Activated CD4-positive, CD25-positive, alpha-beta regulatory T cell treated with anti-CD3 and anti-CD28 coated beads, Interleukin-2, amount 50 U/mL, for 24 hours (primary cell): Measurements from ENCODE around the gene CADPS.

ENCODE experiments used
- ATAC-seq, 2 donors: fragments of 150-1000 bp; cut with Tn5 transposase; one replicate each; pipeline ENCODE4 v1.10.0; 2021; ENCODE audit warnings: mild to moderate bottlenecking in 1 of 2, moderate library complexity in 1 of 2

CADPS gene

GRCh38 chr3:62482961-62483360 is 392.3 kb downstream of the CADPS start:
- ATAC-seq, result no peak

DNA sequence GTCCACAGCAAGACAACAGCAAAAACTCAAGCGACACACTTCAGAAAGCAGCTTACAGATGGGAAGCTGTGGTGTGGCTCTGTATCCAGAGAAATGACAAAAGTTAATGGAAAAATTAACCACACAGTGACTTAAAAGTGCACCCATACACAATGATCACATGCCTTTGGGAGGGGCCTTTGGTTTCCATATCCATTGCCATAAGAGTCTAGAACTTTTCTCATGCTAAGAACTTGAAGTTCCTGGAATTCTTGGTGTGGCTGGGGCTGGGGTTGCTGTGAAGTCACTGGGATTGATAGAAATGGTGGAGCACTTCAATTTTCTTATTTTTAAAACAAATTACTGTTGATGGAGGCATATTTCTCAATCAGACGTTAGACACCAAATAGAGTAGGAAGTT is 393.3 kb downstream of the CADPS start:
- ATAC-seq, result no peak

- no peak for ATAC-seq
Observed at GRCh38 chr3:62480056-62480455, 395.2 kb downstream of the CADPS start.

DNA sequence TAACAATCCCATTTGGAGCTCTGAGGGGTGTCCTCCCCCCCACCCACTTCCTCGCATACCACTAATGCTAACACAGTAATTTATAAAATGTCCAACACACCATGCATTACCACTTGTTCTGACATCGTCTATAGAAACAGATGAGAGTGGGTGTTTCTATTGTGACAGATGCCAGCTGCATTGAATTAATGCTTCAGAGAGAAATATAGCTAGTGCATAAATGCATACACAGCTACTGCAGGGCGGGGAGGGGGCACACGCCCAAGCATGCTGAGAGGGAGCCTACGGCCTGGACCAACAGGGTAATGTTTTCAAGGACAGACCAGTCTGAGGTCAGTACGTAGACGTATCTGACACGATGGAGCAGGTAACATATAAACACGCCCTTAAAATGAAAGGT is 395.9 kb downstream of the CADPS start:
- no peak for ATAC-seq

- no peak for ATAC-seq
Observed at GRCh38 chr3:62475306-62475705, 399.9 kb downstream of the CADPS start.

DNA sequence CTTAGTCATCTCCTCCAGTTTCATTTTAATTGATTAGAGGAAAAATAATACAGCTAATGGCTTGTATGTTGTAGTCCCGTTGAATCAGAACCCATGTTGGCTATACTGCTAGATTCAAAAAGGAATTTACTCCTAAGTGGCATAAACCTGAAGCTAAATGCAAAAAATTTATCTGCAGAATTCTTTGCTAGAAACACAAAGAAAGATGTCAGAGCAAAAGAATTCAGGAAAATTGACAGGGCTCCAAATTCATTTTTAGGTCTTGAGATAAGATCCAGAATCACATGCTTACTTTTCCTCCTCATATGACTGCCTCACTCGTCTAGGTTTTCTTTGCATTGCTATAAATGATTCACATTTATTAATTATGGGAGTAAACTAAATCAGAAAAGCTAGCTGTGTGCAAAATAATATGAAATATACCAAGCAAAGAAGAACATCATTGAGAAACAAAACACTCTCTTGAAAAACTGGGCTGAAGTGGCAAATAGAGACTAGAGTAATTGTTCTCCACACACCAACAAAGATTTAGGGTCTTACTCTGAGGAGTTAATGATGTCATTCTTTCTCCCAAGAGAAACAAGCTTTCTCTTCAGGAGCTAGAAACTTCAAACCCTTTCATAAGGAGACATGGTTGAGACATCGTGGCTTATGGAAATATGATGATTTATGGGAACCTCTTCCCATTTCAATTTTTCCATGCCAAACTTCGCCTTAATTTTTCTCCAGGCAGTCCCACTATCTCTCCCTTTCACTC is 407.1 kb downstream of the CADPS start:
- ATAC-seq, result no peak

- no peak for ATAC-seq
Observed at GRCh38 chr3:62462788-62463187, 412.4 kb downstream of the CADPS start.

DNA sequence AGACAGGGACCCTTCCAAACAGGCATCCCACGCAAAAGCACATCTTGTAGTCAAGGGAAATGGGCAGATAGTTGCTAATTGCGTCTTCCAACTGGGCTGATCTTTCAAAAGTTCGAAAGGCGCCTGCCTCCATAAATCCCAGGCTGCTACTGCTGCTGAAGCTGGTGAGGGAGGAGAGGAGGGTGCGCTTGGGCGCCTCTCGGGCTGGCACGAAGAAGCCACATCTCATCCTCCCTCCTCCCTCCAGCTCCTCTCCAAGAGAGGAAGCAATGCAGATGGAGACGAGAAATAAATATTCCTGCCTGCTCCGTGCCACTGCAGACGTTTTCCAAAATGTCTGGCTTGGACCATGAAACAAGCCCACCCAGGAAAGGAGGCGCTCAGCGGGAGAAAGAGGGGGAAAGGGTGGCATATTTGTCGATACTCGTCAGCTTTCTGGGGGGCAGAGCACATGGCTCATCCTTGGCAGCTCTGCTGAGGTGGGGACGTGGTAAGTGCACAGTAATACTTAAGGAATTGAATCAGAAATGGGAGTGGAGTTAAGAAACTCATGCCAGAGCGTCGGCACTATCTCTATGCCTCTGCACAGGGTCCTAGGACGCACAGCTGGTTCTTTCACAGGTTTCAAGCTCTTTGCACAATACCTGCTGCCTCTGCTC is 413.0 kb downstream of the CADPS start:
- ATAC-seq, result no peak

DNA sequence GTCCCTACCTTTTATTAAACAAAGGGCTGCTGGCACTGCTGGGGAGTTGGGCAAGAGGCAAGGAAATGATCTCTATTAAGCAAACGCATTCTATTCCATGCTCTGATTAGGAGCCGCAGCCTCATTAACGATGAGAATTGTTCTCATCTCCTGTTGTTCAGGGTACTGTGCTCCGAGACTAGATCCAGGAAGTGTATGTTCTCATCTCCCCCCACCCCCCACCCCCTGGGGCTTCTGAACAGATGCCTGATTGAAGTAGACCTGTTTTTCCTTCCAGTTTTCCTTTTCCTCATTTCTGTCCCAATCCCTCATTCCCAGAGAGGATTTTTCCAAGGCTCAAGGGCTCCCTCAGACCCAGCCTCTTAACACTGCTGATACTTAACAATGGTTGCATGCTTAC is 420.3 kb downstream of the CADPS start:
- no peak for ATAC-seq

- ATAC-seq, result no peak
Observed at GRCh38 chr3:62453448-62453847, 421.8 kb downstream of the CADPS start.

DNA sequence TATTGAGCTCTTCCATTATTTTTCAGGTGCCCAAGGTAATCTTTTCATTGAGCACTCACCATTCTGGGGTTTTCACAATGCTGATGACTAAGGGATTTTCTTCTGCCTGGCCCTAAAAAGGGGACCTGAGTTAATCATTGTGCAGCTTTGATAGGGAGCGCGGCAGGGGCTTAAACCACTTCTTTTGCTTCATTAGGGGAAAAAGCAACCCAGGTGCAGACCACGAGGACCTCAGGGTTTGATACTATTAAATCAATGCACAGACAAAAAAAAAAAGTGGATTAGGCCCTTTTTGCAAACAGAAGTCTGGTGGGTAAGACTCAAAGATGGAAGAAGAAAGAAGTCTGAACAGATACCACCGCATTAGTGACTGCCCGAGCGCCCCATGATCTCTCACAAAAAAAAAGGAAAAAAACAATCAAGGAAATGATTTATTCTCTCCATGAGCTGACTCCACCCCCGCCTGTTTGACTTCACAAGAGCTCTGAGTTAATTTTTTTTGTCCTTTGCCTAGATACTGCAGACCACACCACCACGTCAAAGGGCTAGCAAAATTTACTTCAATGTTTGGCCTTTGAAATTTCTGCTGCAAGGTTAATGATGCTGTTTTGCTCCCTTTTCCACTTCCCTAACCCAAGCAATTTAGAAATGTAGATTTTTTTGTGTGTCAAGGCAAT is 423.9 kb downstream of the CADPS start:
- no peak for ATAC-seq

DNA sequence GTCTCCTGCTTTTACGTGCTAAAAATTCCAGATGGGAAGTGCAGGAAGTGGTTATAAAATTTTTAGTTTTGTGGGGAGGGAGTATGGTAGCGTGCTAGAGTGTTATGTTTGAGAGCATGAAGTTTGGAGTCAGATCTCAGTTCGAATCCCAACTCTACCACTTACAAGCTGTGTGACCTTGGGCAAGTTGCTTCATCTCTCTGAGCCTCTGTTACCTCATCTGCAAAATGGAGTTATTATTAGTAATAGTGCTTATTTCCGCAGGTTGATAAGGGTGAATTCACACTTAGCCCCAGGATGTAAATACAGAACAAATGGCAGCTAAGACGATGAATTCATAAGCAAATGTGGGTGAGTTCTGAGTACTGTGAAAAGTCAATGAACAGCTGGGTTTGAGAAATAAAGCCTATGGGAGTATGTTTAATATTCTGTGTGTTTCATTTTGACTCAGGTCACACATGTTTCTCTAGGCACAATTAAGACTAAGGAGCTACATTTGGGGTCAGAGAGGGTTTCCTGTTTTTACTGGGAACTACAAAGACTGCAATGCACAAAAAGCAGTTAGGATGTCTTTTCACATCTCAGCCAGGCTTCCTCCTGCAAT is 428.8 kb downstream of the CADPS start:
- peak; percentile 32 to 45 for ATAC-seq

GRCh38 chr3:62445275-62445674 is 429.9 kb downstream of the CADPS start:
- peak in 1 of 2 donors; percentile 45 for ATAC-seq

DNA sequence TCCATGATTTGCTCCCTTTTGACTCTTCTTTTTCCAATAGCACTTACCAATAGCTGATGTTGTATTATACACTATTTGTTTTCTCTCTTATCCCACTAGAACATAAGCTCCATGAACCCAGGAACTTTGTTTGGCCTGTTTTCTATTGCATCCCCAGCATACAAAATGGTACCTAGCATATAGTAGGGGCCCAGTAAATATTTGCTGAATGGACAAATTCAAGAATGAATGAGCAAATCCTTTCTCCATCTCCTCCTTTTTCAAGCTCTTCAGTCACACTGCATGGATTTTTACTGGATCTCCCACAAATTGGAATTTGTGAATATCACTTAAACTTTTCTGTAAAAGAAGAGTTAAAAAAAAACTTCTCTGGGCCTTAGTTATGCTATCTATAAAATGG is 435.2 kb downstream of the CADPS start:
- ATAC-seq, result no peak

- no peak for ATAC-seq
Observed at GRCh38 chr3:62439176-62439813, 435.9 kb downstream of the CADPS start.

DNA sequence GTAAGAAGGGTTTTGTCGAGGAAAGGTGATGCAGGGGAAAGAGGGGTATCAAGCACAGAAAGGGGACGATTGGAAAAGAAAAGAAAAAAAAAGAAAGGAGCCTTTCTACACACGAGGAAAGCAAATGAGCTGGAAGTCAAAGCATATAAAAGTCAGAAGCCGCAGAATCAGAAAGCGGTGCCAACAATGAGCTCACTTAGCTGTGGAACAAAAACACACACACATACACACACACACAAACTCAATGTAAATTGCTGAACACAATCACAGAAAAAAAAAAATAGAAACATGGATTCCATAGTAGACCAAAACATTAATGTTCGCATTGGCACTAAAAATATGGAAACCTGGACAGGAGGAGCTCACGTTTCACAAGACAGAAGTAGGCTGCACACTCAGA is 438.4 kb downstream of the CADPS start:
- no peak for ATAC-seq

- no peak for ATAC-seq
Observed at GRCh38 chr3:62433396-62433795, 441.8 kb downstream of the CADPS start.

- no peak for ATAC-seq
Observed at GRCh38 chr3:62421207-62421606, 454.0 kb downstream of the CADPS start.

DNA sequence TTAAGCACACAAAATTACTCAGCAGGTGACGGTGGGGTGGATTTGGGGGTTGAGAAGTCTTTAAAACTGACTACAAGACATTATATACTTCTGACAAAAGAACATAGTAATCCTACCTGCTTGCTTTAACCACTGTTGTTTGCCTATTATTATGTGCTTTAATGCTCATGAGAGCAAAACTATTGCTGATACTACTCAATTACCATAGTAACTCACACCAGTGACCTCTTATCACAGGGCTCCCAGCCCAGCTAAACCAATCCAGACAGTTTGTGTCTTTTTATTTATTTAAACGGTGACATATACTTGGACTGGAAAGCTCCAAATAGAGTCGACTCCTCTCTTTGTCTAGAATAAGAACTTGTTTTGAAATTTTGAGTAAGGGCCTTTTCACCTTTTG is 459.1 kb downstream of the CADPS start:
- ATAC-seq, result no peak

DNA sequence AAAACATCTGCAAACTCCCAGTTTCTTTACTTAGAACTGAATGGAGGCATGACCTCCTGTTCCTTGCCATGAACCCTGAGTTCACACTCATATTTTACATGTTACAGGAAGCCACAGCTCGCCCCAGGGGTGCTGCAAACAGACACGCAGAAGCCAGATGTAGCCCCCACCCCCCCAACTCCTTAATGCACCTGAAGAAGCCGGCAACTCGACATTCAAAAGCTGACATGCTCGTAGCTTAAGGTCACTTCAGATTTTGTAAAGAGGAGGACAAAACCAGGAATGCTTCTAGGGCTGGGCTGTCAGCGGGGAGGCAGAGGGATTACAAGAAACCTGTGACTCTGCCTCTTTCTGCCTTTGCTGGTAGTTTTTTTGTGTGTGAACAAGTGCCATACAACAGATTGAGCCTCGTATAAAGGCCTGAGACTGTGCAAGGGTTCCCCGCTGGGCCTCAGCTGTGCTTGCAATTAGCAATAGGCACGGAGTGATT is 459.9 kb downstream of the CADPS start:
- no peak for ATAC-seq

- ATAC-seq, result no peak
Observed at GRCh38 chr3:62414786-62415185, 460.4 kb downstream of the CADPS start.

DNA sequence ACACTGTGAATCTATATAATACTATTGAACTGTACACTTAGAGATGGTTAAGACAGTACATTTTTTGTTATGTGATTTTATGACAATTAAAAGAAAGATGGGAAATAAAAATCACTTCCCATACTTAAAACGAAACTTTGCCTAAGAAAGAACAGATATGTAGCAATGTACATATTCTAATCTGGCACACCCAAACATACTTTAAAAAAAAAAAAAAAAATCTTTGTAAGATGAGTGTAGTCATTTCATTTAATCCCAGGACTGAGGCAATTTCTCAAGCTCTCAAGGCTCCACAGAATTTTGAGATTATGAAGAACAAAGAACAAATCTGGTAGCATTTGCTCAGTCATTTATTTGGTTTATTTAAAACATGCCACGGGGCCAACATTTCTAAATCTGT is 461.5 kb downstream of the CADPS start:
- no peak for ATAC-seq

DNA sequence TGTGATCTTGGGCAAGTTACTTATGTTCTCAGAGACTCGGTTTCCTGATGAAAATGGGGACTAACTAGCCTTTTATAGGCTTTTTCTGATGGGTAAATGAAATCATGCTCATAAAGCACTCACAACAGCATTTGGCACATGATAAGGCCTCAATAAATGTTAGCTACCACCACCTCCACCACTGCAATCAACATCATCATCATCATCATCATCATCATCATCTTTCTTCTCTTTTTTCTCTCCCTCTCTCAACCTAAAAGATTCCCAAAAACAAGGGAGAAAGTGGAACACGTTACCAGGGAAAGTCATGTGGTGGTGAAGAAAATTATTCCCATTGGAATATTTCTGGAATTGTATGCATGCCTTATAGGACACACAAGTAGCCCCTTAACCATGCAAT is 468.3 kb downstream of the CADPS start:
- no peak for ATAC-seq
